Dendritic cell treated with granulocyte-macrophage colony-stimulating factor and Interleukin-4, amounts not matched to agents 40 ng/mL and 50 ng/mL, for 4 days (primary cell): ENCODE data around the gene LGR4.
"Not testable (repeated sequence)": the region's sequence is repeated elsewhere in the genome, so short reads cannot be mapped to it uniquely, and the experiment has no call there.

Experiments
- H3K27ac Mint-ChIP-seq: one replicate; pipeline ENCODE4 v1.8.0; 2022; ENCODE audit warnings: mild to moderate bottlenecking, mixed read lengths
- H3K27me3 Mint-ChIP-seq: one replicate; pipeline ENCODE4 v1.8.0; 2022; ENCODE audit warnings: mild to moderate bottlenecking, mixed read lengths
- H3K36me3 Mint-ChIP-seq: one replicate; pipeline ENCODE4 v1.8.0; 2022; ENCODE audit warnings: low read depth, mixed read lengths
- H3K4me1 Mint-ChIP-seq: one replicate; pipeline ENCODE4 v1.8.0; 2022; ENCODE audit warnings: low read depth, mixed read lengths
- H3K4me3 Mint-ChIP-seq: one replicate; pipeline ENCODE4 v1.8.0; 2022; ENCODE audit warnings: mild to moderate bottlenecking, moderate library complexity, mixed read lengths
- H3K9me3 Mint-ChIP-seq: one replicate; pipeline ENCODE4 v1.8.0; 2022; ENCODE audit warnings: mixed read lengths
- intact Hi-C: fragments of 100-400 bp; cut with micrococcal nuclease; formaldehyde crosslinking; loops from one replicate; pipeline ENCODE4 v1.15.0; 2022

The LGR4 gene

GRCh38 chr11:27350511-27350910 lies 122.1 kb downstream of the LGR4 start:
- no peaks in the 10 kb centered on the region for H3K4me1 Mint-ChIP-seq
- no peaks in the 10 kb centered on the region for H3K36me3 Mint-ChIP-seq
- no peak overlapping the region for H3K27ac Mint-ChIP-seq
- intact Hi-C loops, result no loop called here
- no peaks in the 10 kb centered on the region for H3K27me3 Mint-ChIP-seq
- H3K4me3 Mint-ChIP-seq, result no peak overlapping the region
- H3K9me3 Mint-ChIP-seq, result no peaks in the 10 kb centered on the region

- H3K27me3 Mint-ChIP-seq, result no peaks in the 10 kb centered on the region
- no peaks in the 10 kb centered on the region for H3K4me1 Mint-ChIP-seq
- no peak overlapping the region for H3K4me3 Mint-ChIP-seq
- no peaks in the 10 kb centered on the region for H3K36me3 Mint-ChIP-seq
- intact Hi-C loops, result no loop called here
- H3K9me3 Mint-ChIP-seq, result no peaks in the 10 kb centered on the region
- no peak overlapping the region for H3K27ac Mint-ChIP-seq
These were observed 122.7 kb downstream of the LGR4 start for GRCh38 chr11:27349919-27350318.

DNA sequence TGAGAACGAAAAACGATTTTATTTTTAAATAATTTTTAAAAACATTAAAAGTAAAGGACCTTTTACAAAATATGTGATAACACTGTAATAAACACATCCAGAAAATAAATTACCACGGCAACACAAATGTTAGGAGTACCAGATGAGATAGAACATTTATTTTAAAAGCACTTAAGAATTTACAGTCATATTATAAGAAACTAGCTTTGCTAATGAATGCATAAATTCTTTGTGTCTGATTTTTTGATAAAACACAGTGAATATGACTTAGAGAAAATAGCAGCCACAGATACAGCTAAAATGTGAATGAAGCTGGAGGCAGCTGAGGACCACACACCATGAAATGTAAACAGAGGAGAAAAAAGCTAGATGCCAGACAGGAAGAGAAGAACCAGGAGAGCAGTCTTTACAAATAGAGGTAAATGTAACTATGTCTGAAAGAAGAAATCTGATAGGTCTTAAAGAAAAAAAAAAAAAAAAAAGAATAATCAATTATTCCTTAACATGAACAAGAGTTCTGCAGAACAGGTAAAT lies 124.2 kb downstream of the LGR4 start:
- no peaks in the 10 kb centered on the region for H3K36me3 Mint-ChIP-seq
- intact Hi-C loops, result no loop called here
- no peaks in the 10 kb centered on the region for H3K4me1 Mint-ChIP-seq
- H3K27me3 Mint-ChIP-seq, result no peaks in the 10 kb centered on the region
- H3K4me3 Mint-ChIP-seq, result no peak overlapping the region
- H3K27ac Mint-ChIP-seq, result no peak overlapping the region
- no peaks in the 10 kb centered on the region for H3K9me3 Mint-ChIP-seq

- Mint-ChIP-seq H3K36me3 (no peaks in the 10 kb centered on the region), H3K4me3 (no peak overlapping the region), H3K27ac (no peak overlapping the region), H3K9me3 (no peaks in the 10 kb centered on the region), H3K27me3 (no peaks in the 10 kb centered on the region), H3K4me1 (no peaks in the 10 kb centered on the region)
- intact Hi-C loops, result no loop called here
These were observed 124.9 kb downstream of the LGR4 start for GRCh38 chr11:27347359-27348339.

- Mint-ChIP-seq H3K9me3 (no peaks in the 10 kb centered on the region), H3K27ac (no peak overlapping the region), H3K4me3 (no peak overlapping the region), H3K4me1 (no peaks in the 10 kb centered on the region), H3K36me3 (no peaks in the 10 kb centered on the region), H3K27me3 (no peaks in the 10 kb centered on the region)
- intact Hi-C loops, result no loop called here
These were observed 132.6 kb downstream of the LGR4 start for GRCh38 chr11:27339941-27340340.

DNA sequence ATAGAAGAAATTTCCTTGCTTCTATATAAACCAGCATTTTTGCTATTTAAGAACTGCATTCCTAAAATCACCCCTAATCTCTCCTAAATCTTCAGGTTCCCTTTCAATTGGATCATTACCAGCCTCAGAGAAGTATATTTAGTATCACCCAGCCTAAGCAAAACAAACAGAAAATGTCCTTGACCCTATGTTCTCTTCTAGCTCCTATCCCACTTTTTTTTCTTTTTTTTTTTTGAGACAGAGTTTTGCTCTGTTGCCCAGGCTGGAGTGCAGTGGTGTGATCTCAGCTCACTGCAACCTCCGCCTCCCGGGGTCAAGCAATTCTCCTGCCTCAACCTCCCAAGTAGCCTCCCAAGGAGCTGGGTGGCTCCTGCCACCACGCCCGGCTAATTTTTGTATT lies 137.8 kb downstream of the LGR4 start:
- H3K36me3 Mint-ChIP-seq, H3K27me3 Mint-ChIP-seq, H3K4me3 Mint-ChIP-seq, intact Hi-C loops, H3K4me1 Mint-ChIP-seq, H3K9me3 Mint-ChIP-seq, H3K27ac Mint-ChIP-seq: not testable (repeated sequence)

DNA sequence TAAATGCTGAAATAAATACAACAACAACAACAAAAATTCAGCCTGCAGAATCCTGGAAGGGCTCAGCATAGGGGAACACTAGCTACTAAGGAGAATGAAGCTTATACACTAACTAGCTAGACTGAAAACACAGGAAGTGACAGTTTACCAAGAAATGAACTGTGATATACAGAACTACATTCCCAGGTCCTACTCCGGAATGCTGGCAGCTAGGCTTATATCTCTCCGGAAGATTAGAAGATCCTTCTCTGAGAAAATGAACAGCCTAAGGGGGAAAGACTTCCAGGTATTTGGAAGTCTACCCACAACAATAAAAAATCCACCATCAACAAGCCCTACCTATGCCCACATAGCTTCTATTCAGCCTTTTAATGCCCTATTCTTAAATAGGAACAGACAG lies 140.6 kb downstream of the LGR4 start:
- Mint-ChIP-seq H3K9me3 (no peaks in the 10 kb centered on the region), H3K27me3 (no peaks in the 10 kb centered on the region), H3K4me3 (no peak overlapping the region), H3K4me1 (no peaks in the 10 kb centered on the region), H3K27ac (no peak overlapping the region), H3K36me3 (no peaks in the 10 kb centered on the region)
- intact Hi-C loops, result no loop called here

DNA sequence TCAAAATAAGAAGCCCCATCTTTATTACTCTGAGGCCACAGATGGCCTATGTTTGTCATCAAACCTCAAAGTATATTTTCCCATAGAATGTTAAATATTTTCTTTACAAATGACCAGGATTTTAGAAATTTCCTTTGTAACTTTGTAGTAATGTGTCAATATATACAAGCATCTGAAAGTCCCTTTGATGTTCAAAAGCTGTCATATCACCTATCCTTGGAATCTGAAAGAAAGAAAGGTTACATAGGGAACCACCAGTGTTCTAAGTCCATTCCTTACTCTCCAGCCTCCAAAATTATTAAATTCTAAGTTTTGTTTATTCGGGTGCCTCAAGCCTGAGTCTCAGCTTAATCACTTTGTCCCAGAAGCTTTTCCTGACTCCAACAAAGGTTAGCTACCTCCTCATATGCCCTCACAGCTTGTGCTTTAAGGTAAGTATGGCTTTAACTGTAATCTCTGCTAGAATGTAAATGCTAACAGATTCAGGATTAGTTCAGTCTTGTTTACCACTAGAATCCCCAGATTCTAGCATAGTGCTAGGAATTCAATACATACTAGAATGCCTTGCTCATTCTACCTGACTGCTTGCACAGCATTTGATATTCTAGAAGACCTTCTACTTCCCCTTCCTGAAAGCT lies 141.8 kb downstream of the LGR4 start:
- H3K27me3 Mint-ChIP-seq, result no peaks in the 10 kb centered on the region
- H3K9me3 Mint-ChIP-seq, result no peaks in the 10 kb centered on the region
- H3K4me3 Mint-ChIP-seq, result no peak overlapping the region
- intact Hi-C loops, result no loop called here
- H3K36me3 Mint-ChIP-seq, result no peaks in the 10 kb centered on the region
- no peak overlapping the region for H3K27ac Mint-ChIP-seq
- H3K4me1 Mint-ChIP-seq, result no peaks in the 10 kb centered on the region

GRCh38 chr11:27329867-27330632 lies 142.5 kb downstream of the LGR4 start:
- H3K4me3 Mint-ChIP-seq, result no peak overlapping the region
- H3K27ac Mint-ChIP-seq, result no peak overlapping the region
- H3K4me1 Mint-ChIP-seq, result no peaks in the 10 kb centered on the region
- no peaks in the 10 kb centered on the region for H3K9me3 Mint-ChIP-seq
- no peaks in the 10 kb centered on the region for H3K36me3 Mint-ChIP-seq
- no peaks in the 10 kb centered on the region for H3K27me3 Mint-ChIP-seq
- intact Hi-C loops, result no loop called here

- Mint-ChIP-seq H3K27me3 (no peaks in the 10 kb centered on the region), H3K36me3 (no peaks in the 10 kb centered on the region)
These were observed 144.0 kb downstream of the LGR4 start for GRCh38 chr11:27328614-27329013.

DNA sequence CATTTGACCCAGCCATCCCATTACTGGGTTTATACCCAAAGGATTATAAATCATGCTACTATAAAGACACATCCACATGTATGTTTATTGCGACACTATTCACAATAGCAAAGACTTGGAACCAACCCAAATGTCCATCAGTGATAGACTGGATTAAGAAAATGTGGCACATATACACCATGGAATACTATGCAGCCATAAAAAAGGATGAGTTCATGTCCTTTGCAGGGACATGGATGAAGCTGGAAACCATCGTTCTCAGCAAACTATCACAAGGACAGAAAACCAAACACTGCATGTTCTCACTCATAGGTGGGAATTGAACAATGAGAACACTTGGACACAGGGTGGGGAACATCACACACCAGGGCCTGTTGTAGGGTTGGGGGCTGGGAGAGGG lies 145.5 kb downstream of the LGR4 start:
- H3K9me3 Mint-ChIP-seq, H3K4me3 Mint-ChIP-seq, H3K27ac Mint-ChIP-seq, H3K36me3 Mint-ChIP-seq, H3K27me3 Mint-ChIP-seq, H3K4me1 Mint-ChIP-seq, intact Hi-C loops: not testable (repeated sequence)

More at GRCh38 chr11:27328614-27329013, 144.0 kb downstream of the LGR4 start:
- Mint-ChIP-seq H3K27ac (no peak overlapping the region), H3K4me3 (no peak overlapping the region), H3K9me3 (no peaks in the 10 kb centered on the region), H3K4me1 (no peaks in the 10 kb centered on the region)
- intact Hi-C loops, result no loop called here

DNA sequence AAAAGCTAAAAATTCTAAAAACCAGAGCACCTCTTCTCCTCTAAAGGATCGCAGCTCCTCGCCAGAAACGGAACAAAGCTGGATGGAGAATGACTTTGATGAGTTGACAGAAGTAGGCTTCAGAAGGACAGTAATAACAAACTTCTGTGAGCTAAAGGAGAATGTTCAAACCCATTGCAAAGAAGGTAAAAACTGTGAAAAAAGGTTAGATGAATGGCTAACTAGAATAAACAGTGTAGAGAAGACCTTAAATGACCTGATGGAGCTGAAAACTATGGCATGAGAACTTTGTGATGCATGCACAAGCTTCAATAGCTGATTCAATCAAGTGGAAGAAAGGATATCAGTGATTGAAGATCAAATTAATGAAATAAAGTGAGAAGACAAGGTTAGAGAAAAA lies 150.4 kb downstream of the LGR4 start:
- H3K4me1 Mint-ChIP-seq, intact Hi-C loops, H3K27ac Mint-ChIP-seq, H3K36me3 Mint-ChIP-seq, H3K9me3 Mint-ChIP-seq, H3K4me3 Mint-ChIP-seq, H3K27me3 Mint-ChIP-seq: not testable (repeated sequence)

DNA sequence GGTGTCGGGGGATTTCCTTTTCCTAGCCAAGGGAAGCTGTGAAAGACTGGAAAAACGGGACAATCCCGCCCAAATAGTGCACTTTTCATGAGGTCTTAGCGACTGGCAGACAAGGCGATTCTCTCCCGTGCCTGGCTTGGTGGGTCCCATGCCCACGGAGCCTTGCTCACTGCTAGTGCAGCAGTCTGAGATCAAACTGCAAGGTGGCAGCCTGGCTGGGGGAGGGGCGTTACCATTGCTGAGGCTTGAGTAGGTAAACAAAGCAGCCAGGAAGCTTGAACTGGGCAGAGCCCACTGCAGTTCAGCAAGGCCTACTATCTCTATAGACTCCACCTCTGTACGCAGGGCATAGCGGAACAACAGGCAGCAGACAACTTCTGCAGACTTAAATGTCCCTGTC lies 151.2 kb downstream of the LGR4 start:
- H3K4me3 Mint-ChIP-seq, H3K27ac Mint-ChIP-seq, H3K4me1 Mint-ChIP-seq, H3K36me3 Mint-ChIP-seq, H3K9me3 Mint-ChIP-seq, H3K27me3 Mint-ChIP-seq, intact Hi-C loops: not testable (repeated sequence)

GRCh38 chr11:27319072-27319471 lies 153.5 kb downstream of the LGR4 start:
- no peaks in the 10 kb centered on the region for H3K9me3 Mint-ChIP-seq
- H3K36me3 Mint-ChIP-seq, result no peaks in the 10 kb centered on the region
- H3K27me3 Mint-ChIP-seq, result no peaks in the 10 kb centered on the region
- H3K4me1 Mint-ChIP-seq, result no peaks in the 10 kb centered on the region
- H3K4me3 Mint-ChIP-seq, result no peak overlapping the region
- intact Hi-C loops, result no loop called here
- H3K27ac Mint-ChIP-seq, result no peak overlapping the region
